KOPT-K1 (cell line): ENCODE measurements around the gene CDKAL1.
"Not testable (repeated sequence)": the region's sequence is repeated elsewhere in the genome, so short reads cannot be mapped to it uniquely, and the experiment has no call there.

Experiments used
- H3K27ac ChIP-seq: fragments of 200-600 bp; sonication (generic); 2 replicates; pipeline ENCODE4 v1.5.1; 2016; ENCODE audit warnings: antibody characterized with exemption, mild to moderate bottlenecking, low read depth, low read length; ENCODE audit not compliant: poor library complexity, severe bottlenecking
- H3K36me3 ChIP-seq: fragments of 200-600 bp; sonication (generic); 2 replicates; pipeline ENCODE4 v1.5.1; 2017; ENCODE audit warnings: antibody characterized with exemption, mild to moderate bottlenecking, low read length, moderate library complexity; ENCODE audit not compliant: insufficient read depth
- H3K9me3 ChIP-seq: fragments of 200-600 bp; sonication (generic); 2 replicates; pipeline ENCODE4 v1.5.1; 2017; ENCODE audit warnings: antibody characterized with exemption, low read length, mild to moderate bottlenecking; ENCODE audit not compliant: insufficient read depth, poor library complexity, severe bottlenecking

The CDKAL1 gene

DNA sequence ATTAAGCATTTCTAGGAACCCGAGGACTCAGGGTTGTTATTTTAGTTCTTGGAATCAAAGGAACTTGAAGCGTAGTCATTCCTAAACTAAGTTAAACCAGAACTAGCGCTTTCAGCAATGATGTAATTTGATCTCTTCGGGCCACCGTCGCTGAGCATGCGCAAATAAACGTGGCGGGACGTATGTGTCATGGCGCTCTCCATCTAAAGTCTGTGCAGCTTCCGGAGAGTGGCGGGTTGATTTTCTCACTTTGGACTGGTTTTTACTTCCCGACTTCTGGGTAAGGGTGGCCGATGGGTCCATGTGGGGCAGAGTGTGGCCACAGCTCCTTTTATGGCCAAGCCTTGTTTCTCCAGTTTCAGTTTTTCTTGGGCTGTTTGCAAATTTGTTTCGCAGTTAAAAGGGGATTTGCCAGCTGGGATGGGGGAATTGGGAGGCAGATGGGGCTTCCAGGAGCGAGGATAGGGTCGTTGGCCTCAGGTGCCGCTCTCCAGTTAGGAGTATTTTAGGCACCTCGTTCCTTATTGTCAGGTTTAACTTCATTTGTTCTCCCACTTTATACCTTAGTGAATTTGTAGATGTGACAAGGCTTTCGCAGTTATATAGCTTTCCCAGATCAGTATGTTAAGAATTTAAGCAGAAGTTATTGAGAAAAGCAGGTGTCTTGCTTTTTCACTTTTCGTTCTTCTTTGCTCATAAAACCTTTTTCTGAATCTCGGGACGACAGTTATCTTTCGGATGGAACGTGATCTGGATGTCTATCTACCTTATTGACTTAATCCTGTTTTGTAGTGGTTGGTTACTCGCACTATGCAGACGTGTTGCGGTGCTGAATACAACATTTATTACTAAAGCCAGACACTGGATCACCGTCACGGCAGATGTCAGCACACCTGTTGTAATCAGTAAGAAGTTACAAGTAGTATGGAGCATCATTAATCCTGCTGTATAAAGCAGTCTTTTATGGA, at the start of gene CDKAL1:
TSS of gene CDKAL1 (plus strand) at position 163 of the 968 bp plus-strand sequence. CDS start 11,894 bp downstream, outside the sequence.
- Histone ChIP-seq H3K36me3 (peaks cover 32% of the 10 kb centered on the region), H3K27ac (peak within 1 kb of the TSS; percentile 77), H3K9me3 (no peaks in the 10 kb centered on the region)

DNA sequence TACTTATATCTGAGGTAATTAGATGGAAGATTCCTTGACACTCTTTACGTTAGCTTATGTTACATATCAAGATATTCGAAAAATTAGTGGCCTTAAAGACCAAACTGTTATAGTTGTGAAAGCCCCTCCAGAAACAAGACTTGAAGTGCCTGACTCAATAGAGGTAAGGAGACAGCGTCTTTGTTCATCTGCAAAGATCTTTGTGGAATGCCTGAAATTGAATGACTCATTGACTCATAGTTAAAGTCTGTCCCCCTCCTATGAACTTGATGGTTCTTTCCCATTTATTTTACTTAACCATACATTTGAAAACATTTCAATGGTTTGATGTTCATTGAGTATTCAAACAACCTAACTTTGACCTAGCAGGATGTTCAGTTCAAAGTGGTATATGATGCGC, 47.6 kb upstream of the CDKAL1 start:
- Histone ChIP-seq H3K9me3 (no peaks in the 10 kb centered on the region), H3K36me3 (peaks cover 99% of the 10 kb centered on the region), H3K27ac (no peak overlapping the region)

DNA sequence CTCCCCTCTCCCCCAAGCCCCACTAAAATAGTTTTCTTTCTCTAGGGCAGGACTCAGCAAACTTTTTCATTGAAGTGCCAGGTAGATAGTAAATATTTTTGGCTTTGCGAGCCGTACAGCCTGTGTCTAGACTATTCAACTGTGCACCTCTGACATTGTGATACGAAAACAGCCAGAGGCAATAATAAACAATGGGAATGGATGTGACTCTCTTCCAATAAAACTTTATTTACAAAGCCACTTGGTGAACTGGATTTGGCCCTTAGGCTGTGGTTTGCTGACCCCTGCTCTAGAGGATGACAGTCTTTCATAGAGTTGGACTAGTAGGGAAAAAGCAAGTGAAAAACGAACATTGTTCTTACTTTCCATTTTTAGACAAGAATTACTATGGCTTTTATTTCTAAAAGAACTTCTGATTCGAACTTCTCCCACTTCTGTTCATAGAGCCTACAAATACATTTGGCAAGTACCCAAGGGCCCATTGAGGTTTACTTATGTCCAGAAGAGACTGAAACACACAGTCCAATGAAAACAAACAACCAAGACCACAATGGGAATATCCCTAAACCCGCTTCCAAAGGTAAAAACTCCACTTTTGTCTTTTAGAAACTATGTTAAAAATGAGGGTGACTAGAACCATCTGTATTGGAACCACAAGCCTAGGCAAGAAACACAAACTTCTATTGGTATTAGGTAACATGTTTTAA, 46.4 kb upstream of the CDKAL1 start:
- no peak overlapping the region for H3K27ac ChIP-seq
- peaks cover 99% of the 10 kb centered on the region for H3K36me3 ChIP-seq
- H3K9me3 ChIP-seq: no peaks in the 10 kb centered on the region

DNA sequence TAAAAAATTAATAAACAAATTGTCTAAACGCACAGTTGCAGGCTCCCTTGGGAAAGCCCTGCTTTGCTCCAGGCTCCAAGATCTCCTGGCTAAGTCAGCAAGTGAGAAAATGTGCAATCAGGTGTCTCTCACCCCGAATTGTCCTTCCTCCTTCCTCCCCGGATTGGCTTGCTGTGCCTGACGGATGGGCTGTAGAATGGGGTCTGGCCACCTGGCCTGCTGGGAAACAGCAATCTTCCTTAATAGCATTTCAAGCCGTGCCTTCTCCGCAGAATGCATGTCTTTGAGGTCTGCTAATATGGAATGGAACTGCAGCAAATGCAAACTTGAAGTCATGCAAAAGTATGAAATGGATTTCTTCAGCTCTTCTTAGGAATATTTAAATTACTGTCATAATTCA, 43.7 kb upstream of the CDKAL1 start:
- peaks cover 84% of the 10 kb centered on the region for H3K36me3 ChIP-seq
- no peaks in the 10 kb centered on the region for H3K9me3 ChIP-seq
- H3K27ac ChIP-seq: no peak overlapping the region

DNA sequence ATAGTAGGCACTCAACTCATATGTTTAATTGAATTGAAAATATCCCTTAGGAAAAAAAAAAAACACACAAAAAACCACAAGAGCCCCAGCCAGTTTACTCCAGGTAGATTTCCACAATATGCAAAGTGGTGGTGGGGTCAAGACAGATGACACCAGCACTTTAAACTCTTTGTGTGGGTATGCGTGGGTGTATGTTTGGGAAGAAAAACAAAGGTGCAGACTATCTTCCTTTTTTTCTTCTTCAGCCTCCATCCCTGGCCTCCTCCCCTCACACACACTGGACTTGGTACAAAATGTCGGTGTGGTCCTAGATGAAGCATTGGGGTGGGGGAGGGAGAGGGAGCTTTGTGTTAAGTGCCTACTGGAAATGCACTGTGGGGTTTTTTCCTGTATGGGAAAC, 42.2 kb upstream of the CDKAL1 start:
- H3K36me3 ChIP-seq: peaks cover 68% of the 10 kb centered on the region

DNA sequence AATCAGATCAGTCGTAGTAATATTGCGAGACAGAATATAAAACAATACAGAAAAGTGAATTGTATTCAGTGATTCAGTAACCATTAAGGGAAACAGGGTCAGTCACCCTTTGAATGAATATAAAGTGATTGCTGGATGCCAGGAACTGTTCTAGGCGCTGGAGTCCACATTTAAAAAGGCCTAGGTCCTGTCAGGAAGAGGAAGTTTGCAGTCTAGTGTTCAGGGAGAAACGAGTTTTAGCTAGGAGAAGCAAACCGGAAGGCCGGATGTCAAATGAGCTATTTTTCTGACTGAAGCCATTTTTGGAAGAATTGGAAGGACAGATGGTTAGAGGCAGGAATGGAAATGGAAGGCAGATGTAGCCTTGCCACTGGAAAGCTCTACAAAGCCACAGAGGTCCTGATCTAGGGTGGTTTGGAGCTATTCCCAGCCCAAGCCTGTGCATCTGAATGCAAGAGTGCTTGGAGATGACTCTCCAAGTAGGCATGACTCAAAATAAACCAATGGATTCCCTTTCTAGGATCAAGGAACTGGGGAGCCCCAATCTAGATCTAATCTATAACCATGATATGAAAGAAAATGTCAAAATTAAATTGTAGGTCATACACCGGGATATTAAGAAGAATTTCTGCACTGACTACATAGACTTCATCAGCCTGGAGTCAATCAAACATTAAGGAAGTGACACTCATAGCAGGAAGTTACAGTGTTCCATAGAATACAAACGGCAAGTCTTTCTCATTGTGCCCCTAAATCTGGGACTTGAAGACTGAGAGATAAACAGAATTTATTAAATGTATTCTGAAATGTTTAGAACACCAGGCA, 36.8 kb upstream of the CDKAL1 start:
- Histone ChIP-seq H3K9me3 (no peaks in the 10 kb centered on the region), H3K27ac (no peak overlapping the region), H3K36me3 (peaks cover 16% of the 10 kb centered on the region)

More for the DNA sequence above, 42.2 kb upstream of the CDKAL1 start:
- Histone ChIP-seq H3K27ac (no peak overlapping the region), H3K9me3 (no peaks in the 10 kb centered on the region)

DNA sequence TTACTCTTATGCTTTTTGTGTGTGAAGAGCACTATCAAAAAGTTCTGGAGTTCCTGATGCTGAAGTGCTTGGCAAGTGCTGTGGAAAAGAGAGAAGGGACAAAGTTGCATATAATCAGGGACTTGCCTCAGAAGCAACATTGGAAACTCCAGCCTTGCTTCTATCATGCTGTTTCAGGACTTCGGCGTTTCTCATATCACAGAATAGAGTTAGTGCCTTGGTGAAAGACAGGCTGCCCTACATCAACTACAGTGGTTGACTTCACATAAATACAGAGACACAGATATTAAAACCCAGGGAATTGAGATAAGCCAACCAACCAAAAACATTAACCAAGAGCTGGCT, 36.2 kb upstream of the CDKAL1 start:
- Histone ChIP-seq H3K9me3 (no peaks in the 10 kb centered on the region), H3K27ac (no peak overlapping the region), H3K36me3 (peaks cover 10% of the 10 kb centered on the region; the same call in 1 of the 2 replicates)

DNA sequence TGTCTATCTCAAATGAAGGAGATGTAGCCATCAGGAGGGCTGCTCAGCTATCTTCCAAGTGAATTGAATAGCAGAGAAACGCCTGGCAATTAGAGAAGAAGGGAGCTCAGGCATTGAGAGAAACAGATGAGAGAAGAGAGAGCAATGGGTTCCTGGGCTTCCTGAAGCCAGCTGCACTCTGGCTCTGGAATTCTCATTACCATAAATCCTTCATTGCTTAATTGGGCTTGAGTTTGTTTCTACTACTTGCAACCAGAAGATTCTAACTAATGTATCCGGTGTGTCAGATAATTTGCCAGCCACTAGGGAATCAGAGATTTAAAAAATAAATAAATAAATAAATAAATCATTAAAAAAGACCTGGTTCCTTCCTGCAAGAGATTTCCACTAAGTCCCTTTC, 25.0 kb upstream of the CDKAL1 start:
- Histone ChIP-seq H3K36me3 (no peaks in the 10 kb centered on the region), H3K9me3 (no peaks in the 10 kb centered on the region), H3K27ac (no peak overlapping the region)

DNA sequence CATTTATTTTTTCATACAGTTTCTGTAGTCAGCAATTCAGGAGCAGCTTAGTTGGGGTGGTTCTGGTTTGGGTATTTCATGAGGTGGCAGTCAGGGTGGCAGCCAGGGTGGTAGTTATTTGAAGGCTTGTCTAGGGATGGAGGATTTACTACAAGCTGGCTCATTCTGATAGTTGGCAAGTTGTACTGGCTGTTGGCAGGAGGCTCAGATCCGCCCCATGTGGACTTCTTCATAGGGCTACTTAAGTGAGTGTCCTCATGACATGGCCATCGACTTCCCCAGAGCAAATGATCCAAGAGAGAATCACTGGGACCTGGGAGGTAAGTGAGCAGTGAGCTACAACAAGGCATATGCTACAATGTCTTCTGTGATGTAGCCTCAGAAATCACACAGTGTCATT, 22.4 kb upstream of the CDKAL1 start:
- H3K36me3 ChIP-seq: no peaks in the 10 kb centered on the region
- H3K27ac ChIP-seq: no peak overlapping the region
- no peaks in the 10 kb centered on the region for H3K9me3 ChIP-seq

DNA sequence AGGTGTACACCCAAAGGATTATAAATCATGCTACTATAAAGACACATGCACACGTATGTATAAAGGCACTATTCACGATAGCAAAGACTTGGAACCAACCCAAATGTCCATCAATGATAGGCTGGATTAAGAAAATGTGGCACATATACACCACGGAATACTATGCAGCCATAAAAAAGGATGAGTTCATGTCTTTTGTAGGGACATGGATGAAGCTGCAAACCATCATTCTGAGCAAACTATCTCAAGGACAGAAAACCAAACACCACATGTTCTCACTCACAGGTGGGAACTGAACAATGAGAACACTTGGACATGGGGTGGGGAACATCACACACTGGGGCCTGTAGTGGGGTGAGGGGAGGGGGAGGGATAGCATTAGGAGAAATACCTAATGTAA, 9.0 kb upstream of the CDKAL1 start:
- H3K36me3 ChIP-seq, H3K27ac ChIP-seq, H3K9me3 ChIP-seq: not testable (repeated sequence)

DNA sequence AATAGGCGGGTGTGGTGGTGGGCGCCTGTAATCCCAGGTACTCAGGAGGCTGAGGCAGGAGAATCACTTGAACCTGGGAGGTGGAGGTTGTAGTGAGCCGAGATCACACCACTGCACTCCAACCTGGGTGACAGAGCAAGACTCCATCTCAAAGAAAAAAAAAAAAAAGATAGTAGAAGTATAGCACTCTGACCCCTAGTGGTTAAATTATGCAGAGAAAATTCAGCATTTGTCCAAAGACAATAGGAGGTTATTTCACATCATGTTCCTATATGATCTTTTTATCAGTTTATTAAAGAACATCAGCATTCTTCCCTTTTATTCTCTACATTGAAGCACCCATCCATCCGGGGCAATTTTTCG, 5.2 kb upstream of the CDKAL1 start:
- H3K36me3 ChIP-seq, H3K27ac ChIP-seq, H3K9me3 ChIP-seq: not testable (repeated sequence)

DNA sequence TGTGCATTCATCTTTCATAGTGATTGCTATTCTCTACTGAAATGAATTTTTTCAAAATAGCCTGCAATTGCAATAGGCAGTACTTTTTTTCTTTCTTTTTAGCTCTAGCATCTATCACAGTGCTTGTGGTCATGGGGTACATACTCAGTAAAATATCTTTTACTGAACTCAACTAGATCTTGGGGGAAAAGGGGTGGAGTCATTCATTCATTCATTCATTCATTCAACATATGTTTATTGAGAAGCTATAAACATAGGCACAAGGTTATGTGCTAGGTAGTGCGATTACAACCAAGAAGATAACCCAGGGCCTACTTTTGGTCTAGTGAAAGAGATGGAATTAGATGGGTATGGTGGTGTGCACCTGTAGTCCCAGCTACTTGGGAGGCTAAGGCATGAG, 1.4 kb upstream of the CDKAL1 start:
- Histone ChIP-seq H3K27ac (no peak overlapping the region), H3K36me3 (peaks cover 16% of the 10 kb centered on the region), H3K9me3 (no peaks in the 10 kb centered on the region)

DNA sequence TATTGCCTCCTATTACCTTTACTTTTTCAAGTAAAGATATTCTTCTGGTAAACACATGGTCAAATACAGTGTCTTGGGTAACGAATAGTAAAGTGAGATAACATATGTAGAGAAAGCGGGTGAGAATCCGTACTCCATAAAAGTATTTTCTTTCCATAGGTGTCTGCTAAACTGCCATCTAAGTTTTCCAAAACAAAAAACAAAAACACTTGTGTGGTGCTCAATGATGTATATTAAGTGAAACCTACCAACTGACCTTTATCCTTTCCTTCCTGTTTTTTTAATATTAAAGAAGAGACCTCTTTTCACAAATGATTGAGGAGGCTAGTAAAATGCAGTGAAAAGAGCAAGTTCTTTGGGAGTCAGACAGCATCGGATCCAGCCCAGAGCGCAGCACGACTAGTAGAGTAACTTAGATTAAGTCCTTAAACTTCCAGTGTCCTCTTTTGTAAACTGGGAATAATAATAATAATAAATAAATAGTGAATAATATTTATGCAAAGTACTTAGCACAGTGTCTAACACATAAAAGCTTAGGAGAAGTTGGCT, 437 bp upstream of the CDKAL1 start:
- Histone ChIP-seq H3K9me3 (no peaks in the 10 kb centered on the region), H3K36me3 (peaks cover 25% of the 10 kb centered on the region), H3K27ac (peak overlapping the region; percentile 77)

DNA sequence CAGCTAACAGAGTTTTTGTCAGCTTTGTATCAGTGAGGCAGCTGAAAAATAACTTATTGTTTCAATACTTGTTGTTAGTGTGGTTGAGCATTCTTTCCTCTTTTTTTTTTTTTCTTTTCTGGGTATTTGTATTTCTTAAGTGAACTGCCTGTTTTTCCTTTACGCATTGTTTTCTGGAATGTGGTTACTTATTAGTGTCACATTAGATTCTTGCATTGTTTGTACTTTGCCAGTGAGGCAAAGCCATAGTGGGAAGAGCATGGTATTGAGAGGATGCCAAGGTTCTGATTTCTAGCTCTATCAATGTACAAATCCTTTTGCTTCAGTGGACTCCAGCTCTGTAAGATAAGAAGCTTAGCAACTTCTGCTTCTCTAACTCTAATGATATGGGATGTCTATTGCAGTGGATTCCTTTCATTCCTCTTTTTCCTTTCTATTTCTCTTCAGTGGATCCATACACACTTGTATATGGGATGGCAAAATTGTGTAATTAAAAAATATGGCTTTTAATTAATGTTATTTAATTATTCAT, 3.9 kb downstream of the CDKAL1 start:
- Histone ChIP-seq H3K9me3 (no peaks in the 10 kb centered on the region), H3K36me3 (peaks cover 54% of the 10 kb centered on the region), H3K27ac (no peak overlapping the region)
